K562 (cell line): ENCODE data around the gene DNAAF3. TPM values are rescaled to one million over a fixed set of nuclear protein-coding genes. Genes with fewer than 3 reads are reported as not detected.
A peak's percentile ranks its signal among the peaks of the same experiment; 100 is the strongest.

Experiments used
- EGR1 ChIP-seq: fragments of 450-650 bp; conservative IDR thresholded peaks from 2 replicates; pipeline ENCODE4 v1.6.1; 2017; ENCODE audit warnings: mild to moderate bottlenecking
- EP300 ChIP-seq: IDR thresholded peaks from 2 replicates; pipeline ENCODE4 v1.6.1; 2012; ENCODE audit warnings: low read length, improper control_type of control experiment
- JUN ChIP-seq, 2 experiments: sonication (generic) in 1 of 2; formaldehyde crosslinking in 1 of 2; IDR thresholded peaks; 2 replicates each; pipeline versions ENCODE4 v1.6.1 to v1.8.0; 2012 to 2022; ENCODE audit warnings: borderline replicate concordance in 2 of 2, mild to moderate bottlenecking in 2 of 2, improper control_type of control experiment in 1 of 2, low read depth in 1 of 2, low read length in 1 of 2, missing genetic modification reagents in 1 of 2
- KAT7 ChIP-seq: sonication (generic); formaldehyde crosslinking; IDR thresholded peaks from 2 replicates; pipeline ENCODE4 v1.8.0; 2022; ENCODE audit warnings: missing genetic modification reagents, mild to moderate bottlenecking, borderline replicate concordance
- KDM4B ChIP-seq, 2 experiments: fragments of 450-650 bp in 1 of 2; sonication (generic) in 1 of 2; IDR thresholded peaks; 2 replicates each; pipeline ENCODE4 v1.6.1; 2016 to 2017; ENCODE audit warnings: borderline replicate concordance in 2 of 2, antibody characterized with exemption in 1 of 2, low read depth in 1 of 2, mild to moderate bottlenecking in 1 of 2
- MAFK ChIP-seq: IDR thresholded peaks from 2 replicates; pipeline ENCODE4 v1.6.1; 2011; ENCODE audit warnings: low read length, improper control_type of control experiment
- NFRKB ChIP-seq: fragments of 450-650 bp; IDR thresholded peaks from 2 replicates; pipeline ENCODE4 v1.6.1; 2016; ENCODE audit warnings: low read depth
- PHTF2 ChIP-seq: fragments of 250-450 bp; sonication (Bioruptor Pico); IDR thresholded peaks from 2 replicates; pipeline ENCODE4 v1.5.0; 2021; ENCODE audit warnings: mild to moderate bottlenecking
- SETDB1 ChIP-seq: IDR thresholded peaks from one replicate; pipeline ENCODE4 v1.6.1; 2012; ENCODE audit warnings: low read length, control low read depth, inconsistent platforms
- SP1 ChIP-seq: sonication (generic); formaldehyde crosslinking; IDR thresholded peaks from 2 replicates; pipeline ENCODE4 v1.8.1; 2022; ENCODE audit warnings: mild to moderate bottlenecking, missing genetic modification reagents
- TARDBP ChIP-seq: fragments of 450-650 bp; IDR thresholded peaks from 2 replicates; pipeline ENCODE4 v1.6.1; 2016
- TCF7L2 ChIP-seq: fragments of 150-350 bp; IDR thresholded peaks from 2 replicates; pipeline ENCODE4 v1.6.1; 2016; ENCODE audit warnings: low read depth, mild to moderate bottlenecking, low read length, moderate library complexity
- ZNF695 ChIP-seq: fragments of 450-650 bp; formaldehyde crosslinking; IDR thresholded peaks from 2 replicates; pipeline ENCODE4 v1.4.0; 2020; ENCODE audit warnings: mild to moderate bottlenecking, moderate library complexity
- polyA plus RNA-seq, 8 experiments: library from polyadenylated mRNA; depleted of rRNA in 4 of 8; stranded (reverse) in 5 of 8; unstranded in 3 of 8; fragments of >200 nt; fragmentation: Nextera tagmentation in 2 of 8; fragmentation: Illumina TruSeq in 1 of 8; extraction: Ambion mirVana in 2 of 8; extraction: Trizol in 1 of 8; gene quantifications; 2 replicates each; pipeline versions ENCODE4 v1.2.1 to v1.2.3, GENCODE V29; 2011 to 2014; ENCODE audit warnings: inconsistent platforms in 1 of 8, missing spikeins in 1 of 8
- total RNA-seq, 7 experiments: library from RNA; depleted of rRNA in 6 of 7; stranded (reverse); fragments of >200 nt in 6 of 7; fragmentation: Illumina TruSeq in 2 of 7; extraction: Trizol in 2 of 7; gene quantifications; 2 replicates each; pipeline versions ENCODE4 v1.2.1 to v1.2.3, GENCODE V29; 2011 to 2021; ENCODE audit warnings: low replicate concordance in 1 of 7
- TF ChIP-seq, protein P1 (sequence below), 3 experiments: fragments of 200-800 bp in 1 of 3; sonication (Bioruptor generic) in 1 of 3; sonication (generic) in 1 of 3; formaldehyde crosslinking in 1 of 3; IDR thresholded peaks; 2 replicates each; pipeline versions ENCODE4 v1.6.1 to v1.8.0; 2016 to 2022; ENCODE audit warnings: mild to moderate bottlenecking in 2 of 3, missing compliant biosample characterization in 2 of 3, missing genetic modification characterization in 2 of 3, missing genetic modification reagents in 1 of 3
- TF ChIP-seq, protein P2 (sequence below): fragments of 250-450 bp; sonication (Bioruptor Pico); IDR thresholded peaks from 2 replicates; pipeline ENCODE4 v1.5.0; 2021; ENCODE audit warnings: mild to moderate bottlenecking, borderline replicate concordance
- TF ChIP-seq, protein P3 (sequence below): fragments of 450-650 bp; IDR thresholded peaks from 2 replicates; pipeline ENCODE4 v1.6.1; 2017; ENCODE audit warnings: antibody characterized with exemption, mild to moderate bottlenecking

The DNAAF3 gene
- total and polyA plus RNA-seq, 9 of the 15 experiments (the other 6 are each of a cell fraction or from before 2014, with no cell fraction given), result 21.6 to 61.5 (median 43.0) TPM

DNA sequence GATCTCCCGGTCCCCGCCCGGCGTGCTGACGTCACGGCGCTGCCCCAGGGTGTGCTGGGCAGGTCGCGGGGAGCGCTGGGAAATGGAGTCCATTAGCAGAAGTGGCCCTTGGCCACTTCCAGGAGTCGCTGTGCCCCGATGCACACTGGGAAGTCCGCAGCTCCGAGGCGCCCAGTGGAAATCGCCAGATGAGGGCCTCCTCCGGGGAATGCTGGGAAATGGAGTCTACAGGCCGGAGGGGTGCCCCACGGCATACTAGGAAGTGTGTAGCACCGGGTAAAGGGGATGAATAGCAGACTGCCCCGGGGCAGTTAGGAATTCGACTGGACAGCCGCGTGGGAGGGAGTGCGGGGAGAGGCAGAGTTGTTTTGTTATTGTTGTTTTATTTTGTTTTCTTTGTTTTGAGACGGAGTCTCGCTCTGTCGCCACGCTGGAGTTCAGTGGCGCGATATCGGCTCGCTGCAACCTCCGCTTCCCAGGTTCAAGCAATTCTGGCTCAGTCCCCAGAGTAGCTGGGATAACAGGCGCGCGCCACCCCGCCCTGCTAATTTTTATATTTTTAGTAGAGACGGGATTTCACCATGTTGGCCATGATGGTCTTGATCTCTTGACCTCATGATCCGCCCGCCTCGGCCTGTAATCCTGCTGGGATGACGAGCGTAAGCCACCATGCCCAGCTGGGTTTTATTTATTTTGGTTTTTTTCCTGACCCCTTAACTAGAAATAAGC lies 48.6 kb downstream of the DNAAF3 start (continued):
- TF ChIP-seq TARDBP (no peak), EGR1 (peak; percentile 42), MAFK (no peak), KDM4B (IDR thresholded peaks at IDR 0.05; ENCODE audit: borderline replicate concordance in 2 of 2, low read depth in 1 of 2) (no peak; a peak in 1 of 4 replicates), SETDB1 (no peak), TCF7L2 (peak; percentile 55; the same call in 1 of the 2 replicates), JUN (IDR thresholded peaks at IDR 0.05; ENCODE audit: borderline replicate concordance, low read depth, low read length) (peak; percentile 37; the same call in 1 of the 2 replicates), JUN (CRISPR knock-in tag; IDR thresholded peaks at IDR 0.05; ENCODE audit: borderline replicate concordance) (no peak; the same call in 1 of the 2 replicates), ZNF695 (CRISPR knock-in tag) (no peak), EP300 (0 out of 2 replicates have a peak, but pooled peaks have one; percentile 5), NFRKB (peak; percentile 83; the same call in 1 of the 2 replicates), SP1 (CRISPR knock-in tag) (no peak; the same call in 1 of the 2 replicates), PHTF2 (CRISPR knock-in tag) (no peak), KAT7 (no peak)
- TF ChIP-seq, protein P1, sequence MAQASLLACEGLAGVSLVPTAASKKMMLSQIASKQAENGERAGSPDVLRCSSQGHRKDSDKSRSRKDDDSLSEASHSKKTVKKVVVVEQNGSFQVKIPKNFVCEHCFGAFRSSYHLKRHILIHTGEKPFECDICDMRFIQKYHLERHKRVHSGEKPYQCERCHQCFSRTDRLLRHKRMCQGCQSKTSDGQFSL (CRISPR knock-in tag; IDR thresholded peaks at IDR 0.05), result peak; percentile 50; the same call in 1 of the 2 replicates
- TF ChIP-seq, protein P1 (tag; IDR thresholded peaks at IDR 0.05), result no peak
- TF ChIP-seq, protein P2, sequence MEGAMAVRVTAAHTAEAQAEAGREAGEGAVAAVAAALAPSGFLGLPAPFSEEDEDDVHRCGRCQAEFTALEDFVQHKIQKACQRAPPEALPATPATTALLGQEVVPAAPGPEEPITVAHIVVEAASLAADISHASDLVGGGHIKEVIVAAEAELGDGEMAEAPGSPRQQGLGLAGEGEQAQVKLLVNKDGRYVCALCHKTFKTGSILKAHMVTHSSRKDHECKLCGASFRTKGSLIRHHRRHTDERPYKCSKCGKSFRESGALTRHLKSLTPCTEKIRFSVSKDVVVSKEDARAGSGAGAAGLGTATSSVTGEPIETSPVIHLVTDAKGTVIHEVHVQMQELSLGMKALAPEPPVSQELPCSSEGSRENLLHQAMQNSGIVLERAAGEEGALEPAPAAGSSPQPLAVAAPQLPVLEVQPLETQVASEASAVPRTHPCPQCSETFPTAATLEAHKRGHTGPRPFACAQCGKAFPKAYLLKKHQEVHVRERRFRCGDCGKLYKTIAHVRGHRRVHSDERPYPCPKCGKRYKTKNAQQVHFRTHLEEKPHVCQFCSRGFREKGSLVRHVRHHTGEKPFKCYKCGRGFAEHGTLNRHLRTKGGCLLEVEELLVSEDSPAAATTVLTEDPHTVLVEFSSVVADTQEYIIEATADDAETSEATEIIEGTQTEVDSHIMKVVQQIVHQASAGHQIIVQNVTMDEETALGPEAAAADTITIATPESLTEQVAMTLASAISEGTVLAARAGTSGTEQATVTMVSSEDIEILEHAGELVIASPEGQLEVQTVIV (CRISPR knock-in tag), result no peak
- TF ChIP-seq, protein P3, sequence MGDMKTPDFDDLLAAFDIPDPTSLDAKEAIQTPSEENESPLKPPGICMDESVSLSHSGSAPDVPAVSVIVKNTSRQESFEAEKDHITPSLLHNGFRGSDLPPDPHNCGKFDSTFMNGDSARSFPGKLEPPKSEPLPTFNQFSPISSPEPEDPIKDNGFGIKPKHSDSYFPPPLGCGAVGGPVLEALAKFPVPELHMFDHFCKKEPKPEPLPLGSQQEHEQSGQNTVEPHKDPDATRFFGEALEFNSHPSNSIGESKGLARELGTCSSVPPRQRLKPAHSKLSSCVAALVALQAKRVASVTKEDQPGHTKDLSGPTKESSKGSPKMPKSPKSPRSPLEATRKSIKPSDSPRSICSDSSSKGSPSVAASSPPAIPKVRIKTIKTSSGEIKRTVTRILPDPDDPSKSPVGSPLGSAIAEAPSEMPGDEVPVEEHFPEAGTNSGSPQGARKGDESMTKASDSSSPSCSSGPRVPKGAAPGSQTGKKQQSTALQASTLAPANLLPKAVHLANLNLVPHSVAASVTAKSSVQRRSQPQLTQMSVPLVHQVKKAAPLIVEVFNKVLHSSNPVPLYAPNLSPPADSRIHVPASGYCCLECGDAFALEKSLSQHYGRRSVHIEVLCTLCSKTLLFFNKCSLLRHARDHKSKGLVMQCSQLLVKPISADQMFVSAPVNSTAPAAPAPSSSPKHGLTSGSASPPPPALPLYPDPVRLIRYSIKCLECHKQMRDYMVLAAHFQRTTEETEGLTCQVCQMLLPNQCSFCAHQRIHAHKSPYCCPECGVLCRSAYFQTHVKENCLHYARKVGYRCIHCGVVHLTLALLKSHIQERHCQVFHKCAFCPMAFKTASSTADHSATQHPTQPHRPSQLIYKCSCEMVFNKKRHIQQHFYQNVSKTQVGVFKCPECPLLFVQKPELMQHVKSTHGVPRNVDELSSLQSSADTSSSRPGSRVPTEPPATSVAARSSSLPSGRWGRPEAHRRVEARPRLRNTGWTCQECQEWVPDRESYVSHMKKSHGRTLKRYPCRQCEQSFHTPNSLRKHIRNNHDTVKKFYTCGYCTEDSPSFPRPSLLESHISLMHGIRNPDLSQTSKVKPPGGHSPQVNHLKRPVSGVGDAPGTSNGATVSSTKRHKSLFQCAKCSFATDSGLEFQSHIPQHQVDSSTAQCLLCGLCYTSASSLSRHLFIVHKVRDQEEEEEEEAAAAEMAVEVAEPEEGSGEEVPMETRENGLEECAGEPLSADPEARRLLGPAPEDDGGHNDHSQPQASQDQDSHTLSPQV, result peak; percentile 74; the same call in 1 of the 2 replicates
